NCI-H526 treated with DMSO at 0.1 percent for 48 hours (cell line): ENCODE data around the gene BRCA1.
"Not testable (repeated sequence)": the region's sequence is repeated elsewhere in the genome, so short reads cannot be mapped to it uniquely, and the experiment has no call there.

Source experiments
- DNase-seq: peaks from one replicate; lab custom pipeline; 2025; lab: John Stamatoyannopoulos, UW

The BRCA1 gene

DNA sequence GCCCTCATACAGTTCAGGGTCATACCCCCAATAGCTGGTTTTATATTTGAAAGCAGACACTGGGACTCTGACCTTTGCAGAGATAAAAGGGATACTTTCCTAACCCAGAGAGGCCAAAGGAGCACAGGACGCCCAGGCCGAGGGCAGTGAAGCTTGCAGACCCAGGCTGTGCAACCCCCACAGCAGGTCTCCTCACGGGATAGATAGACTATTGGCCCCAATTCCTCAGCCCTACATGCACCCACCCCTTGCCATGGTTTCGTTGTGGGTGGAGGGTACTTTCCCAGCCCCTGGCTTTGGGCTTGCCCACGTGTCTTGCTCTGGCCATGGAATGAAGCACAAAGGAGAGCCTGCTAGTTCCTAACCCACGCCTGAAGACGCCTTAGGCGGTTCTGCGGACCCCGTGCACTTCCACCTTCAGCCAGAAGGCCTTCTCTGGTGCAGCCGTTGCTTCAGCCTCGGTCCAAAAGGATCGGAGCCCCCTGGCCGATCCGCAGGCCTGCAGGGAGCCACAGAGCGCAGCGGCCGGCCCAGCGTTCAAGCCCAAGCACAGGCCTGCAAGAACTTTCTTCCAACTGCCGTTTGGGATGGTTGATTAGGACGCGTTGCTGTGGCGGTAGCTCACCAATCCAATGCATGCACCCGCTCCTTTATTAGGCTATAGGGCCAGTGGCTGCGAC lies 9.8 kb upstream of the BRCA1 start:
- DNase-seq: no peak

DNA sequence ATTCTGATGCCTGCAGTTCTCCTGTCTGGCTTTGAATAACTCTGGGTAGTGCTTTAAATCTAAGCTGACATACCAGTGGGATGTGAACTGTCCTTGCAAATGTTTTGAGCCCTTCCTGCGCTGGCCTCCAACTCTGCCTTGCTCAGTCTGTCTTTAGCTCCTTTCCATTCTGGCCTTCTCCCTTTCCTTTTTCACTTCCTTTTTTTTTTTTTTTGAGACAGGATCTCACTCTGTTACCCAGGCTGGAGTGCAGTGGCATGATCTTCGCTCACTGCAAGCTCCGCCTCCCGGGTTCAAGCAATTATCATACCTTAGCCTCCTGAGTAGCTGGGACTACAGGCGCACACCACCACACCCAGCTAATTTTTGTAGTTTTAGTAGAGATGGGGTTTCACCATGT lies 8.3 kb upstream of the BRCA1 start:
- DNase-seq: not testable (repeated sequence)

DNA sequence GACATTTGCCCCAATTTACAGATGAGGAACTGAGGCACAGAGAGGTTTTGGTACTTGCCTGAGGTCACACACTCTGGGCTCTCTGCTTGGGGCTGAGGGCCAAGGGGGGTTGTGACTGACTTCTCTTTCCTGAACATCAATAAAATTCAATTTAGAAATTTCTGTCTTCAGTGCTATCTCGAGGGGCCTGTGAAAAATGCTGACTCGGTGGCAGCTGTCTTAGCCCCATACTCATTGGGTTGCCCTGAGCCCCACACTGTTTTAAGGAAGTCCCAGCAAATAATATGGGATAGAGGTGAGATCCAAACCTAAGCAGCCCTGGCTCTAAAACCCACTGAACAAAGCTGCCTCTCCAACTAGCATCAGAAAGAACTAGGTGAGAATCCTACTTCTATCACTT lies 7.0 kb upstream of the BRCA1 start:
- DNase-seq: no peak

- no peak for DNase-seq
Observed at GRCh38 chr17:43129671-43130010, 4.5 kb upstream of the BRCA1 start.

GRCh38 chr17:43127333-43127876 lies 2.2 kb upstream of the BRCA1 start:
- not testable (repeated sequence) for DNase-seq

DNA sequence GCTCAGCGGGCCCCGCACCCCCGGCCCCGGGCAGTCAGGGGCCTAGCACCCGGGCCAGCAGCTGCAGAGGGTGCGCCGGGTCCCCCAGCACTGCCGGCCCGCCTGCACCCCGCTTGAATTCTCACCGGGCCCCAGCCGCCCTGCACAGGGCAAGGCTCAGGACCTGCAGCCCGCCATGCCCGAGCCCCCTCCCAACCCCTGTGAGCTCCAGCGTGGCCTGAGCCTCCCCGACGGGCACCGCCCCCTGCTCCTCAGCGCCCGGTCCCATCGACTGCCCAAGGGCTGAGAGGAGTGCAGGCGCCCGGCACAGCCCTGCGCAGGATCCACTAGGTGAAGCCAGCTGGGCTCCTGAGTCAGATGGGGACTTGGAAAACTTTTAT lies 1.7 kb upstream of the BRCA1 start:
- no peak for DNase-seq

DNA sequence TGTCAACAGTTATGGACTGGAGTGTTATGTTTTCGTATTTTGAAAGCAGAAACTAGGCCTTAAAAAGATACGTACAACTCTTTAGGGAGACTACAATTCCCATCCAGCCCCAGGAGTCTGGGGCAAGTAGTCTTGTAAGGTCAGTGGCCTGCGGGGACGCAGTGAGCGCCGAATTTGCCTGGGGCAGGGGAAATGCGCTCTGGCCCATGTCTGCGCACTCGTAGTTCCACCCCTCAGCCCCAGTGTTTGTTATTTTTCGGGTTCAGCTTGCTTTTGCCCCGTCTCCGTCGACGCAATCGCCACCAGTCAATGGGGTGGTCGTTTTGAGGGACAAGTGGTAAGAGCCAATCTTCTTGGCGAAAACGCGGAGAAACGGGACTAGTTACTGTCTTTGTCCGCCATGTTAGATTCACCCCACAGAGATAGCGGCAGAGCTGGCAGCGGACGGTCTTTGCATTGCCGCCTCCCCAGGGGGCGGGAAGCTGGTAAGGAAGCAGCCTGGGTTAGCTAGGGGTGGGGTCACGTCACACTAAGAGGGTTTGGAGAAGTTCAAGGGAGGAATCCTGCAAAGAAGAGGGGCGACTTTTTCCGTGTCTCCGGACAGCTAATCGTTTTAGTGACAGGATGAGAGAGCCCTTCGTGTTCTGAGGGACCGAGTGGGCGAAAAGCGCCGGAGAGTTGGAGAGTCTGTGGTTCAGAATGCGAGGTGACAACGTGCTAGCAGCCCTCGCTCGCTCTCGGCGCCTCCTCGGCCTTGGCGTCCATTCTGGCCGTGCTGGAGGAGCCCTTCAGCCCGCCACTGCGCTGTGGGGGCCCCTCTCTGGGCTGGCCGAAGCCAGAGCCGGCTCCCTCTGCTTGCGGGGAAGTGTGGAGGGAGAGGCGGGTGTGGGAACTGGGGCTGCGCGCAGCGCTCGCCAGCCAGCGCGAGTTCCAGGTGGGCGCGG lies 1.1 kb upstream of the BRCA1 start:
- no peak for DNase-seq

DNA sequence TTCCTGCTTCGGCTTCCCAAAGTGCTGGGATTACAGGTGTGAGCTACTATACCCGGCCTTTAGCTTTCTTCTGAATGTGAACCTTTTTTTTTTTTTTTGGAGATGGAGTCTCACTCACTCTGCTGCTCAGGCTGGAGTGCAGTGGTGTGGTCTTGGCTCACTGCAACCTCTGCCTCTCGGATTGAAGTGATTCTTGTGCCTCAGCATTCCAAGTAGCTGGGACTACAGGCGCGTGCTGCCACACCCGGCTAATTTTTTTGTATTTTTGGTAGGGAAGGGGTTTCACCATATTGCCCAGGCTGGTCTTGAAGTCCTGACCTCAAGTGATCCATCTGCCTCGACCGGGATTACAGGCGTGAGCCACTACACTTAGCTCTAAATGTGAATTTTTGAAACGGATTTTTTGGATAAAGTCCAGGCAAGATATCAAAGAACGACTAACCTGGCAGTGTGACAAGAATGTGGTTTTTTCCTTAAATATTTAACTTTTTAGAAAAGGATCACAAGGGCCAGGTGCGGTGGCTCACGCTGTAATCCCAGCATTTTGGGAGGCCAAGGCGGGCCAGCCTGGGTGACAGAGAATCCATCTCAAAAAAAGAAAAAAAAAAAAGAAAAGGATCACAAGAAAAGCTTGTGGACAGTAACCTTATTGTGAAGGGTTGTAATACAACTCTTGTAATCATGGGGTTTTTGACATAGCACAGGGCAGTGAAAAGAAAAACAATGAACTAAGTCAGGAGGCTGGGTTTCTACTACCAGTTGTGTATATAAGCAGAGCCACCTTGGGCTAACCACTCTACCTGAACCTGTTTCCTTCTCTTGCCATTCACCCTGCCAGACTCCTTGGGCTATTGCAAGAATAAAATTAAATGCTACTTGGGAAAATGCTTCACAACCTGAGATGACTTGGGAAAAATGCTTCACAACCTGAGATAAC lies 6.2 kb downstream of the BRCA1 start:
- no peak for DNase-seq

DNA sequence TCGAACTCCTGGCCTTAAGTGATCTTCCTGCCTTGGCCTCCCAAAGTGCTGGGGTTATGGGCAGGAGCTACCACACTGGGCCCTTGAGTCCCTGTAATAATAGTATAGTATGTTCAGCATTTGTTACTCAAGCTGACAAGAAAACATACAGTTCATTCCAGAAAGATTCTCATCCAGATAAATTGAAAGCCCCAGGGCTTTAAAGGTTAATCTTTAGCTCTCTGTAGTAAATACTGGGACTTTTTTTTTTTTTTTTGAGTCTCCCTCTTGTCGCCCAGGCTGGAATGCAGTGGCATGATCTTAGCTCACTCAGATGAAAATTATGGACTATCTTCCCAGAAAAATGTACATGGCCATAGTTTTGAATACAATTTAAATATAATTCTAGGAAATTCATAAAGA lies 11.0 kb downstream of the BRCA1 start:
- DNase-seq: no peak

- no peak for DNase-seq
Observed at GRCh38 chr17:43106552-43106951, 18.6 kb downstream of the BRCA1 start.

GRCh38 chr17:43105146-43105545 lies 20.0 kb downstream of the BRCA1 start:
- DNase-seq: no peak

- DNase-seq: no peak
Observed at GRCh38 chr17:43104665-43105064, 20.5 kb downstream of the BRCA1 start.

DNA sequence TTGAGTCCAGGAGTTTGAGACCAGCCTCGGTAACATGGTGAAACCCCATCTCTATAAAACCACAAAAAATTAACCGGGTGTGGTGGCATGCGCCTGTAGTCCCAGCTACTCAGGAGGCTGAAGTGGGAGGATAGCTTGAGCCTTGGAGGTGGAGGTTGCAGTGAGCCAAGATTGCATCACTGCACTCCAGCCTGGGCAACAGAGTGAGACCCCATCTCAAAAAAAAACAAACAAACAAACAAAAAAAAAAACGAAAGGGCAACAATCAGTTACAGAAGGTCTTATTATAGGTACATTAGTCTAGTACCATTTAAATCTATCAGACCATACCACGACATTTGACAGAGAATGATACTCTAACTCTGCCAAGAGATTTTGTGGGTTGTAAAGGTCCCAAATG lies 29.8 kb downstream of the BRCA1 start:
- not testable (repeated sequence) for DNase-seq

- no peak for DNase-seq
Observed at GRCh38 chr17:43094129-43094835, 30.9 kb downstream of the BRCA1 start.

DNA sequence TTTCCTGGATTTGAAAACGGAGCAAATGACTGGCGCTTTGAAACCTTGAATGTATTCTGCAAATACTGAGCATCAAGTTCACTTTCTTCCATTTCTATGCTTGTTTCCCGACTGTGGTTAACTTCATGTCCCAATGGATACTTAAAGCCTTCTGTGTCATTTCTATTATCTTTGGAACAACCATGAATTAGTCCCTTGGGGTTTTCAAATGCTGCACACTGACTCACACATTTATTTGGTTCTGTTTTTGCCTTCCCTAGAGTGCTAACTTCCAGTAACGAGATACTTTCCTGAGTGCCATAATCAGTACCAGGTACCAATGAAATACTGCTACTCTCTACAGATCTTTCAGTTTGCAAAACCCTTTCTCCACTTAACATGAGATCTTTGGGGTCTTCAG lies 32.3 kb downstream of the BRCA1 start:
- DNase-seq: no peak

DNA sequence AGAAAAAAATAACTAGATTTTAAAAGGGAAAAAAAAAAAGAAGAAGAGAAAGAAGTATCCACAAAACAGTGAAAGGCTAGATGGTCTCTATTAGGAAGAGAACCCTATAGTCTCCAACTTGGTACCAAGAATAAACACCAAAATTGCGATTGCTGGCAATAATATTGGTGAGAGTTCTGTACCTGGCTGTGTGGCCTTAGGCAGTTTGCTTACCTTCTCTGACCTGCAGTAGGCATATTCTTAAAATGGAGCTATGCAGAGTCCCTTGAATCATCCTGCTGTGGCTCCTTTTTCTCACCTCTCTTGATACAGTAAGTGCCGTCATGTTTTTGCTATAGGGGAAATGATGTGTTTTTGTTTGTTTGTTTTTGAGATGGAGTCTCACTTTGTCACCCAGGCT lies 35.1 kb downstream of the BRCA1 start:
- DNase-seq: no peak

GRCh38 chr17:43085474-43085873 lies 39.7 kb downstream of the BRCA1 start:
- no peak for DNase-seq

DNA sequence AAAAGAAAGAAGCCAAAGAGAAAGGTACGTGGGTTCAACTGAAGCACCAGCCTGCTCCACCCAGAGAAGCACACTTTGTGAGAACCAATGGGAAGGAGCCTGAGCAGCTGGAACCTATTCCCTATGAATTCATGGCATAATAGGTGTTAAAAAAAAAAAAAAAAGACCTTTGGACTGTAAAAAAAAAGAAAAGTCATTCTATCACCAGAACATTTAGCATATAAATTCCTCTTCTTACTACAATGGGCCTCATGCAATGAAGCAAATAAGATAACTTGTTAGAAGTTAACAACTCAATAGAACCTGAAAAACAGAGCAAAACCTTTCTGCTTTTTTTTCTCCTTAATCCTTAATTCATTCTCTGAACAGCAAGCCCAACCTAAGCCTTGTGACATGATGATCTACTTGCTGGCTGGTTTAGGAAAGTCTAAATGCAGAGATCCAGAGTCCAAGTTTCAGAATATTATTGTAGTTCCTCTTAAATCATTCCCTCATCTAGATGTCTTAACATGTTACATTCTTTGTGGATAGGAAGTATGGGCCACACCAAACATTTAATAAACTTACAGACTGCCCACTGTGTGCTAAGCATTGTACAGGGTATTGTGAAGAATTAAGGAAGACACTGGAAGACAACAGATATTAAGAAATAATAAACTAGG lies 45.4 kb downstream of the BRCA1 start:
- no peak for DNase-seq

DNA sequence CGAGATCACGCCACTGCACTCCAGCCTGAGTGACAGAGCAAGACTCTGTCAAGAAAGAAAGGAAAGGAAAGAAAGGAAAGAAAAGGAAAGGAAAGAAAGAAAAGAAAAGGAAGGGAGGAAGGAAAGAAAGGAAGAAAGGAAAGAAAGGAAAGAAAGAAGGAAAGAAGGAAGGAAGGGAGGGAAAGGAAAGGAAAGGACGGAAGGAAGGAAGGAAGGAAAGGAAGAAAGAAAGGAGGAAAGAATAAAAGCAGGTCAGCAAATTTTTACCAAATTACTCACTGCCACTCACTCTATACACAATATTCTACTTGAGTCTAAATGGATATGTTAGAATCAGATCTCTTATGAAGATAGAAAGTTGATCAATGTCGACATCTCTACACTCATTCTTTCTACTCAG lies 50.3 kb downstream of the BRCA1 start:
- DNase-seq: no peak

DNA sequence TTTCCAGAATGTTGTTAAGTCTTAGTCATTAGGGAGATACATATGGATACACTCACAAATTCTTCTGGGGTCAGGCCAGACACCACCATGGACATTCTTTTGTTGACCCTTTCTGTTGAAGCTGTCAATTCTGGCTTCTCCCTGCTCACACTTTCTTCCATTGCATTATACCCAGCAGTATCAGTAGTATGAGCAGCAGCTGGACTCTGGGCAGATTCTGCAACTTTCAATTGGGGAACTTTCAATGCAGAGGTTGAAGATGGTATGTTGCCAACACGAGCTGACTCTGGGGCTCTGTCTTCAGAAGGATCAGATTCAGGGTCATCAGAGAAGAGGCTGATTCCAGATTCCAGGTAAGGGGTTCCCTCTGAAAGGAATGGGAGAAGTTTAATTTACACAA lies 54.3 kb downstream of the BRCA1 start:
- DNase-seq: no peak

GRCh38 chr17:43070257-43070656 lies 54.9 kb downstream of the BRCA1 start:
- DNase-seq: no peak
